Measurements from ENCODE around the gene NPEPL1.

The NPEPL1 gene

DNA sequence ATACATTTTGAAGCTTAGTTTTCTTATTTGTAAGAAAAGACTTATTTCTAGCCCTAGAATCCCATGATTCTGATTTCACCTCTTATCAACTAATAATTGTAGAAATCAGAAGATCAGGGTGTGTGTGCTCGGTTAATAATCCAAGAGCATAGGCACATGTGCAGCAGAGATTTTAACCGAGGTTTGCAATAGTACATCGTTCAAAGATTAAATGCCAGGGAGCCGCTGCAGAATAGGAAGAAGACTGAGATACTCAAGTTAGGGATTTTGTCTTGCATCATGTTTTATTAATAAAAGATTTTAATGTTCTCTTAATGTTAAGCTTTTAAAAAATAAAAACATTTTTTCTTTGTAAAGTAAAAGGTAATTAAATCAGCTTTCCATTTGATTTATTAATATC is 34.6 kb upstream of the NPEPL1 start:
- DNase-seq (ENCODE audit: low read depth) = no peak

DNA sequence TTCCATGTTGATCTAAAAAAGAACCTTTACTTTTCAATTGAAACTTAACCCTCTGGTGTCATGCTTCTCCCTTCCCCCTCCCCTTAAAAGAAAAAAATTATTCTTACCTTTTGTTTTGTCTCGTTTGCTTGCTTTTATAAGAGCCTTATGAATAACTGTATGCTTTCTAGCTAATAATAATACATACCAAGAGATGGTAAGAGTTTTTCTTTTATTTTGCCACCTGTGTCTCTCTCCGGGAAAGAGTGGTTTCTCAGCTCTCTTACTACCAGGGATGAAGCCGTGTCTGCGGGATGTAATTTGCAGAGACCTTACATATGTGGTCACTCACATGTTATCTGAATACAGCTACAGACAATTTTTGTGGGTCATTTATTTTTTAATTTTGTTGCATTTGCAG is 33.8 kb upstream of the NPEPL1 start:
- DNase-seq (ENCODE audit: low read depth) = no peak

DNA sequence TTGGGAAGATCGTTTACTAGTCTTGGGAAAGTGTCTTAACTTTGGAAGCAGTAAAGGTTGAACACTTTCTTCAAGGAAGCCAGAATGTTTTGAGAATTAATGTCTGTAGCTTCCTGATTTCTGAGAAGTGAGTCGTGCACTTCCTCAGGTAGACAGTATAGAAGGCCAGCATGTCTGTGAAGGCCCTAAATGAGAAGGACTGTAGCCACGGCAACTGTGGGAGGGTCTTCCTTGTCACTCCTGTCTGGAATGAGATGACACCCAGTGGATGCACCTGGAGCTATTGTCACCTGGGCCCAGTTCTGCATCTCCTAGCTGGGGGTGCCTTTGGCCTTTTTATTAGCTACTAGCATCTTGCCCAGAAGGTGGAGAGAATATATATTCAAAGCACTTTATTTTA is 32.8 kb upstream of the NPEPL1 start:
- DNase-seq (ENCODE audit: low read depth) = no peak

DNA sequence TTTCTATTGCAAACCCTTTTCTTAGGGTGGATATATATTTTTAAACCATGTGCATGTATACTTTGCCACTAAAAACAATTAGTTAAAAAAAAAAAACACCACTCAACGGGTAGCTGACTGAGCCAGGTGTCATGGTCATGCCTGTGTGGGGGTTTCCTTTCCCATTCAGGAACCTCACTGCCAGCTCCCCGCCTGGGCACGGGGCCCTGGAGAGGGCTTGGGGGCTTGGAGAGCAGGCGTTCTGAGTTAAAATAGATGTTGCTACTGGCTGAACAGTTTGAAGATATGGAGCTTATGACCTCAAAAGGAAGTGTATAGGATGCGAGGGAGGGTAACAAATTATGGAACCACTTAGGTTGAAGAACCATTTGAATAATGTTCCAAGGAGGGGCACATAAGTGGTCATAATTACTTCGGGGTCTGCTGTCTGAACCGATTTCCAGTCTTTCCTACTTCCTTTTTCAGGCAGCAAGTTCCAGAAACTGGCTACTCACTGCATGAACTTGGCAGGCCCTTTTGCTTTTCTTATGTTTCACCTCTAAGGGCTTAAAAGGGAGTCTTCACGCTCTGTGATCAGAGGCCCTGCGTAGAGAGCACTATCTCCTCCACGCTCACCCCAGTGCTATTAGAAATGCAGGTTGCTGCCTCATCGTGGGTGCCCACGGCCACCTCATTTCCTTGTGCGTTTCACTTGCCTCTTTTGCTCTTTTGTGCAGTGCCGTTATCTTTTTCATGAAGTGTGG is 31.6 kb upstream of the NPEPL1 start:
- DNase-seq (ENCODE audit: low read depth) = no peak

DNA sequence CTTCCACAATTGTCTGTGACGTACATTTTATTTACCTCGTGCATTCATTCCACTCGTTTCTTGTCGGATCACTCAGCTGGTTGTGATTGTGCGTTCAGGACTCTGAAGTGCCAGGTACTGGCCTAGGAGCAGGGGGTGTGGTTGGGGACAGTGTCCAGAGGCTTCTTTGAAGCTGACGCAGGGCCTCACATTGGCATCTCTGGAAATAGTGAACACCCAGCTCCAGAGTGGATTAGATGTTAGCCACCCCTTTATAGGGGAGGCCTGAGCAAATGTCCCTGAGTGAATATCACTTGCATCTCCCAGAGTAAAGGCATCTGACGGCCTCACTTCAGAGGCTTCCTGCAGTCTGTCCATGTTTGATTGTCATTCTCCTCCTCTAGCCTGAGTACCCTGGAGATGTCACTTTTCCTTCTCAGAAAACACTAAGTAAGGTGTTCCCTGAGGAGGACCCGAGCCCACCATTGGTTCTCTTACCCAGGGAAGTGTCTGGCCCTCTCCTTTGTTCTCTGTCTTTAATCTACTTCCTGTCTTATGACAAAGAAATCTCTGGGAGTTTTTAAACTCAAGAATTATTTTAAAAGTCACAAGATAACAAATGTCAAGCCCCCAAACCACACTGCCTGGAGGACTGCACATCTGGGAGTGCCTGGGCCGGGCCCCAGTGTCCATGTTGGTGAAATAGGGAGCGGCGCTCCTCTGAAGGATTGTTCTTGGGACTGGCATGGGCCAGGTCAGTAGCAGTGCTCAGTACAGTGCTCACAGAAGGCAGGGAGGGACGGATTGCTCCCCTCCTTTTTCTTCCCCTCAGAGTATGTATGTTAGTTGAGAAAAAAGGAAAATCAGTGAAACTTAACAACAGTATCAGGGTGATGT is 30.8 kb upstream of the NPEPL1 start:
- DNase-seq (ENCODE audit: low read depth) = no peak

DNA sequence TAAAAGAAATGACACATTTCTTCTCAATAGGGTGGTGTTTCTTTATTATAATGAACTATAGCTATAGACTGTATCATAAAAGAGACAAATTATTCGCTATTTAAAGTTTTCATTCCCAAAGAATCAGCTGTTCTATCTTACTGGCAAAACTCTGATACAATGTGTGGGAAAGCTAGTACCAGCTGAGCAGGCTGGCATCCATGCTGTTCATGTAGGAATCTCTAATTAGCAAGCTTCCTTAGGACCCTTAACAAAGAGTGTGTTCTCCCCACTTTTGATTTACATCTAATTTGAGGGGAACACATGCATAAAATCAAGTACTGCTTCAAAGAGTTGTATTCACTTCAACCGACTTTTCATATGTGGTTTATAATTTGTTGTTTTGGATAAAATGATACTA is 28.3 kb upstream of the NPEPL1 start:
- no peak for DNase-seq (ENCODE audit: low read depth)

DNA sequence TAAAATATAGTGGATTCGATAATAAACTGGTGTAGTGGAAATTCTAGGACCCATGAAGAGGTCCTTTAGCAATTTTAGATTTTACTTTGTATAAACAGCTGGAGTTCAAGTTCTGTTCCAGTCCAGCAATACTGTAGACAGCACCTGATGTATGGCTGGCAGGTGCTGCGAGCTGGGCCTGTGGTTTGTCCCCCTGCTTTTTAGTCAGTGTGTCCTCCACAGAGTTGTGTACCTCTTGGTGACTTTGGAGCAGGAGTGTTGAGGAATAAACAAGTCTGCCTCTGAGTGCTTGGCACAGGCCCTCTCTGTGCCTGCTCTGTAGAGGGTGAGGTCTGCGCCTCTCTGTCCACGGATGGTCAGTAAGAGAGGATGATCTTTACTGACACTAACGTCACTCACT is 27.7 kb upstream of the NPEPL1 start:
- no peak for DNase-seq (ENCODE audit: low read depth)

DNA sequence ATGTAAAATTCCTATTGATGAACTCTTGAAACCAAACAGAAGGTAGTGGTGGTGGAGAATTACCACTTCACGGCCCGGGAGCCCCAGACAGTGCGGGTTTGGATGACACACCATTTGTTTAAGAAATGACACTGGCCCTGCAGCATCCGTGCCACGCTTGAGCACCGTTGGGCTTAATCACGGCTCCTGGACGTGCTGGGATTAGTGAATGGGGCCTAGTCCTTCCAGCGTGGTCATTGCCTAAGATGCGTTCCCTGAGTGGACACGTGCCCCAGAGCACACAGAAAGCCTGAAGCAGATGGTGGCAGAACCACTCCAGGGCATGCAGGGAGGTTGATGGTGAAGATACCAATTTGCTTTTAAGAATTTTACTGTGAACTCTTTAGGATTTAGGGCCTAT is 27.0 kb upstream of the NPEPL1 start:
- DNase-seq (ENCODE audit: low read depth) = no peak

DNA sequence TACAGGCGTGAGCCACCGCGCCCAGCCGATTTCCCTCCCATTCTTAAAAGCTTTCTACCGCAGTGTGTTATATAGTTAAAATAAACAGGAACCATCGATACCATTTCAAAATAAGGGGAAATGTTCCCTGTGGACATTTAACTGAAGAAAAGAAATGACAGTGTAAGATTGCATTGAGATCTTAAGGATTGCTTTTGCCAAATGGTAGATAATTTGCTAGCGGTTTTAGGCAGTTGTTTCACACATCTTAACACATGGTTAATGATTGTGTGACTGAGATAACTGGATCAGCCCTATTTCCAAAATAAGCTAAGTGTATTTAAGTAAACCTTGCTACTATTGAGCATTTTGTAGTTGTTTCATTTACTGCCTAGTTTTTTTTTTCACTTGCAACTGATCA is 25.9 kb upstream of the NPEPL1 start:
- DNase-seq (ENCODE audit: low read depth) = no peak

DNA sequence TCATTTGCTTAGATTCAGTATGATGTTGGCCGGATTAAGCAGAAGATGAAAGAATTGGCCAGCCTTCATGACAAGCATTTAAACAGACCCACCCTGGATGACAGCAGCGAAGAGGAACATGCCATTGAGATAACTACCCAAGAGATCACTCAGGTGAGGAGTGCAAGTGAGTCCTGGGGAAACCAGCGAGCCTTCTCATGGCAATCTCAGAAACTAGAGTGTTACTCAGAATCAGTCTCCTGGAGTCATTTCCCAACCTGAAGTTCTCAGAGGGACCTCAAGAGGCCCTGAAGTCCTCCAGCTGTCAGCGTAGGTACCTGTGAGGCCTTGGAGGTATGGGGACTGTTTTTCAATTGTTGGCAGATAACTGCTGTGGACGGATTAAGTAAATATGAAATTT is 24.6 kb upstream of the NPEPL1 start:
- no peak for DNase-seq (ENCODE audit: low read depth)

DNA sequence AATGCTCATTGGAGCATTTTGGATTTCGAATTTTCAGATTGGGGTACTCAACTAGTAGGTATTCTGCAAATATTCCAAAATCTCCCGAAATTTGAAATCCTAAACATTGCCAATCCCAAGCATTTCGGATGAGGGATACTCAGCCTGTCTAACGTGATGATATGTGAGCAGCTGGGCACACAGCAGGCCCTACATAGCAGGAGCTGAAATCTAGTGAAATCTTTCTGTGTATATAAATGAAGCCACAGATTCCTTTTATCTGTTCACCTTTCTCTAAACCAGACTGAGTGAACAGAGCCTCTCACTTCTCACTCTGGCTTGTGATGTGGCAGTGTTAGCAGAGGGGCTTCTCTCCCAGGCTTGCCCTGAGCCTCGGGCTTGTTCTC is 23.7 kb upstream of the NPEPL1 start:
- no peak for DNase-seq (ENCODE audit: low read depth)

DNA sequence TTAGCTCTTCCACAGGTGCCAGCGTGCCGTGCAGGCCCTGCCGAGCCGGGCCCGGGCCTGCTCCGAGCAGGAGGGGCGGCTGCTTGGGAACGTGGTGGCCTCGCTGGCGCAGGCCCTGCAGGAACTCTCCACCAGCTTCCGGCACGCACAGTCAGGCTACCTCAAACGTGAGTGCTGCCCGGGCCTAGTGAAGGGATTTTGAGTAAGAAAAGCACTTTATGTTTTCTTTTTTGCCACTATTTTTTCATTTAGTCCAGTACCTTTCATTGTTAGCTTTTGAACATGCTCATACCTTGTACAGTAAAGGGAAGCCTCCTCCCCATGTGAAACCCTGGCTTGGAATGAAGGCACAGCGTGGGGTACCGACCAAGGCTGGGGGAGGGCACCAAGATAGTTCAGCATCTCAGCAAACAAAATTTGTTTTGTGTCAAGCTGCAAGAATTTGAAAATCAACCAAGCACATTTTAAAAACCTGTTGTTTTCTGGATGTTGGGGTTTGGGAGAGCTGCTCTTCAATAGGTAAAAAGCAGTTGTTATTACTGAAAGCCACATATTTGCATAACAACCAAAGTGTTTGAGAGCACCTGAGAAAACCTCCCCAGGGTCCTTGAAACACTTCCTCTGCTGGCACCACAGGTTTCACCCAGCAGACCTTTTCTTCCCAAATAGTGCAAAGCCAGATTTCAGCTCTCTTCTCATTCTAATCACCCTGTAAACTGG is 23.2 kb upstream of the NPEPL1 start:
- DNase-seq (ENCODE audit: low read depth) = no peak

DNA sequence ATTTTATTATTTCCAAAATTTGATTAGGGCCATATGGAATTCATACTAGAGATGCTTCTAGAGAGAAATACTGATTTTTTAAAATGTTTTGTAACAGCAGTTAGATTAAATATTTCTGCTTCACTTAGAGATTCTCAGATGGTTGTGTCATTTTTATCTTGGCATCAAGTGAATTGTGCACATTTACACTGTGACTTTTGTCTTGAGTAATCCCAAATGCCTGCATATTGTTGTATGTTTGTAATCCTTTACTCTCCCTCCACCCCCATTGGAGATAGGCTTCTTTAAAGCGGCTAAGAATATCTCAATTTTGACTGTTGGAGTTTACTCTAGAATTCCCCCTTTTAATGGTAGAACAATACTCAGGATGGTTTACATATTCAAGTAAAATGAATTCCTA is 22.5 kb upstream of the NPEPL1 start:
- no peak for DNase-seq (ENCODE audit: low read depth)

DNA sequence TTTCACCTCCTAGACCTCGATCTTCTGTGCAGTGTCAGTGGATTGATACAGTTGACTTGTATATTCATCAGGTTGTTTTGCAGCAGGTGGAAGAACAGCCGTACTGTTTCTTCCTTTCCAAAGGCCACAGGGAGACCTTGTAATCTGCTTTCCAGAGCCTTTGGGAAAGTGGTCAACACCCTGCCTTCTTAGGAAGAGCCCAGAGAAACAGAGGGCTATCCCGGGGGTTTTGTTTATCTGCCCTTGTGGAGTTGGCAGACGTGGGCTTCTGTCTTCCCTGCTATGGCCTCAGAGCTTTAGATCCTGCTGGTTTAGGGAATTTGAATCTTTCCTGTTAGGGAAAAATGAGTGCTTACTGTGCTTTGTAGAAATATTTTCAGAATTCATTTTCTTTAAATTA is 21.9 kb upstream of the NPEPL1 start:
- no peak for DNase-seq (ENCODE audit: low read depth)

DNA sequence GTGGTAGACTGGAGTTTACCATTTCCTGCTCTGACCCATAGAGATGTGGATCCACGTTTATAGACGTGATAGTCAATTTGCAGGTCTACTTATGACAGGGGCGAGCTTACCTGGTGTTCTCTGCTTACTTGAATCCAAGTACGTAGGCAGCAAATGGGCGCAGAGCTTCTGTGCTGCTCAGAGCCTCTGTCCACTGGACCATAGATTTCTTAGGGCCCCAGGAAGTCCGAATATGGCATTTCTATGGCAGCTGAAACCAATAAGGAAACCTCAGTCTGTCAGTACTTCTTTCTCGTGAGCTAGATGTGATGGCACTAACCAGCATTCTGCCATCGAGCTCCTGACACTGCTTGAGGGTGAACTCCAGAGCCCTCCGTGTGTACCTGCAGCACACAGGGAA is 19.5 kb upstream of the NPEPL1 start:
- DNase-seq (ENCODE audit: low read depth) = no peak

DNA sequence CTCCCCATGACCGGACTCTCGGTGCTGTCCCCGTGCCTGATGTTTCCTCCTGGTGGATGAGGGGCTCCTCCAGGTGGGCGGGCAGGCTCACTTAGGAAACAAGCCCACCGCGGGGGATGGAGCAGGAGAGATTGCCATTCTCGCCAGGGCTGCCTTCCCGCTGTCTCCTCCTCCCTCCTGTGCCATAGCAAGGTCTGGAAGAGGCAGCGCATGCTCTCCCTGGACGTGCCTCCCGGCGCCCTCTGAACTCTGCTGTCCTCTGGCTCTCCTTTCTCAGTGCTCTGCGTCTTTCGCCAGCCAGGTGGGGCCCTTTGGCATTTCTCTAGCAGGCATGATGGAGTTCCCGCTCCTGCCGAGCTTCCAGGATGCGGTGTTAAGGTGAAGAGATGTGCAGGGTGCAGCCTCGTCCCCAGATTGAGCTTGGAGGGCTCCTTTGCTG is 17.4 kb upstream of the NPEPL1 start:
- DNase-seq (ENCODE audit: low read depth) = no peak

DNA sequence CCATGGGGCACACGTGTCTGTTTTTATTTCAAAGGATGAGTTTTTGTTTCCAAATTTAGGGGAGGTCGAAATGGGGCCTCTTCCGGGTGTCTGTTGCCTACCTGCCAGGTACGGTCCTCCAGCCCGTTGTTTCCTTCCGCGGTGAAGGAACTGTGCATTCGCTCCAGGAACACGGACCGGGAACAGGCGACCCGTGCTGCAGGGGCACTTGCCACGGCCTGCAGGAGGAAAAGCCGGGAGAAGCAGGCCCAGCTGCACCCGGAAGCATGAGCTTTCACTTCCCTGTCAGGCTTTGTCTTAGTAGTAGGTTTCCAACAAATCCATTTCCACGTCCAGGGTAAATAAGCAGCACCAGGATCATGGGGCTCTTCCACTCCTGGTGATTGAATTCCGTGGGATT is 17.0 kb upstream of the NPEPL1 start:
- no peak for DNase-seq (ENCODE audit: low read depth)

DNA sequence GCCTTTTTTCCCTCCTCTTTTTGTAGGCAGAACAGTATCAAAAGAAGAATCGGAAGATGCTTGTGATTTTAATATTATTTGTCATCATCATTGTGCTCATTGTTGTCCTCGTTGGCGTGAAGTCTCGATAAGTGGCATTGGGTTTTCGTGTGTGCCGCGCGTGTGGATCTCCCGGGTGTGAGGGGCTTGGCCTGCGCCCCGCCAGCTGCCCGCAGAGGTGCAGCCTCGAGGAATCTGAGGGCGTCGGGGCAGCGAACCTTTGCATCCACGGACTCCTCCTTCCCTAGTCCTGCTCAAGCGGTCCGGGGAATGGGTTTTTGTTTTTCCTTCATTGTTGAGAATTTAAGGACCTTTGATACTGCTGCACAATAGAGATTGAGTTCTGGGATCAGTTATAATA is 16.4 kb upstream of the NPEPL1 start:
- DNase-seq (ENCODE audit: low read depth) = no peak

DNA sequence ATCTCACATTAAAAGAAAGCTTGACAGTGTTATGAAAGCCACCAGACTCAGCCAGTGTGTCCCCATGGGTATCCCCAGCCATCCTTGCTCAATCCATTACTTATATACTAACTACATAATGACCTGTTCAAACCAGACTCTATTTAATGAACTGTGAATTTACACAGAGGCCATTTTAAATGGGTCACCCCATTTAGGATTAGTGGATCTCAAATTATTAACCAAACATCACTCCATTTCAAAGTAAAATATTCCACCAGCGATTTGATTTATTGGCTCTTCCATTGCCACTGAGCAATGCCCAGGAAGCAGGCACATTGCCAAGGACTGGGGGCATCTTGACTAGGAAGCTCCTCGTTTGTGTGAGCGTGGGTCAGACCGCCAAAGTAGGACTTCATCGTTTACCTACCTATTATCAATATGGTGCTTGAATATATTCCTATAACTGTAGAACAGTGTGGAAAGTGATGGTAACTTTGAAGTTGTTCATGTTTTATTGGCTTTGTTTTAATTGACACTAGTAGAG is 15.5 kb upstream of the NPEPL1 start:
- no peak for DNase-seq (ENCODE audit: low read depth)

DNA sequence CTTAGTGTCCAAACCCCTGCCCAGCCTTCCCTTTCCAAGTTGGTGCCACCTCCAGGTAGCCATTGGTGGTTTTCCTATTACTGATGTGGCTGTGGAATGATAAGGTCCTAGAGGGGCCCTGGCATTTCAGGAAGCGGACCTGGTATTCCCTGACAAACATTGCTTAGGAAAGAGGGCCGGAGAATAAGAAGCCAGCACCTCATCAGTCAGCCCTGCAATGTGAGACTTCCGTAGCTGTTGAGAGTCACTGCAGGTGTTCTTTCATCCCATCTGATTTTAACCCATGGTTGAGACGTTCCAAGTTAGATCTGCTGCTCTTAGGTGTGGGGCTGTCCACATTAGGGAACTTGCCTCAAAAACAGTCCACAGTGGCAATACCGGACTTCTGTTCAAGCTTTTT is 14.8 kb upstream of the NPEPL1 start:
- no peak for DNase-seq (ENCODE audit: low read depth)

DNA sequence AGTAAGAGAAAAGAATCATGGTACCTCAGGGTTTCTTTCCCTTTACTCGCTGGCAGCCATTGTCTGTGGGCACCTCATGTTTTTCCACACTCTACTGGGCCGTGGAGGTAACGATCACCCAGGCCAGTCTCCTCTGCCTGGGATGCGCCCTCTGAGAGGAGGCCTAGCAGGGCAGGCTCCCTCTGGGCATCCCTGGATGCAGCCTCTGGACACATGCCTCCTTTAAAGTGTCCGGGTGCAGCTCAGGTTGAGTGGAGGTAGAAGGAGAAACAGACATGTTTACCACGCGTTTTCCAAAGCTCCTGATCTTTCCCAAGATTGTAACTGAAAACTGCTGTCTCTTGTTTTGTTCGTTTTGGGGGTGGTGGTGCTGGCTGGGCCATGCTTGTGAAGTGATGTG is 13.8 kb upstream of the NPEPL1 start:
- no peak for DNase-seq (ENCODE audit: low read depth)

DNA sequence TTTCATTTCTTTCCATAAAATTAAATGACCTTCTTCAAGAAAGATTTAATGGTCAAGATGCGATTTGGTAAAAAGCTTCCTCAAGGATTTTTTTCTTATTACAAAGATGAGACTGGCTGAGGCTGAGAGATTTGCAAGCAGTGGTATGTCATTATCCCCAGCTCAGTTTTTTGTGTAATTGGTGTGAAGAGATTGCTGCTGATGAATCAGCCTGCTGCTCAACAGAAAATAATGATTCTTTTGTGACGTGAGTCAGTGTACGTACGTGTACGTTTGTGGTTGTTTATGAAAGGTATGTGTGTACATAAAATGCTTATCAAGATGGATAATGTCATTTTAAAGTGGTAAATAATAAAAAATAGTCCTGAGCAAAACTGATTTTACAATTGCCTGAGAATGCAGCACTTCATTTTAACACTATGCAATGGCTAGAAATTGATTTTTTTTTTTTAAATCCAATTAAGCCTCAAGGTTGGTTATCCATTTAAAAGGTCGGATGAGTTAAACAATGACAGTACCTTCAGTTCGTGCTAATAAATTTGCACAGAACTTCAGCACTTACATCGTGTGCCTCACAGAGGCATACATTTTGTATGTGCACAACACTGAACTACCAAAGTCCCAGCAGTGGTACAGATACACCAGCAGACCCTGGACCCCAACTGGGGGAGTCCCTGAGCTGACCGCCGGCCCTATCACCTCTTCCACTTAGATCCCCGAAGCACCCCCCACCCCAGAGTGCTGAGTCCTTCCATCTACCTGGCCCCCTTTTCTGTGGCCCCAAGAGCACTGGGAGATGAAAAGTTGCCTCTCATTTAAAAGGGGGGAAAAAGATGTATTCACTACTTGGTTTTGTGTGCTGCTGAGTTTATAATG is 9.7 kb upstream of the NPEPL1 start:
- no peak for DNase-seq (ENCODE audit: low read depth)
